ENCODE results near the gene DPYSL5. TPM values are rescaled to one million over a fixed set of nuclear protein-coding genes. Genes with fewer than 3 reads are reported as not detected.

Gene DPYSL5
- total and polyA plus RNA-seq, 2 of the 13 experiments (the other 11 are each of a cell fraction or from before 2014, with no cell fraction given), result 0.15 TPM; not detected in 1

DNA sequence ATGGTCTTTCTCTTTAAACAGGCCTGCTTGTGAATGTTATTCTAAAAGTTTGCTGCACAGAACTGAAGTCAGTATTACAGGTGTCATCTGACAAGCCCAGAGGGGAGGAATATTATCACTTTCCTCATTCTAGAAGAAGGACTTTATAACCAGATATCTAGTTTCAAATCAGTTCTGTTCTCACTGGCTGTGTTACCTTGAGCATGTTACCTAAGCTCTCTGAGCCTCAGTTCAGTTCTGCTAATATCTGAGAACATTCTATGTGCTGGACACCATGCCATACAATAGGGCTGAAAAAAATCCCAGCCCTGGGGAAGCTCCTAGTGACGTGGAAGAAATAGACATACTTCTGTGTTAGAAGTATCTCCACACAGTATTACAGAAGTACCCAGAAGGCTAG, 150.4 kb downstream of the DPYSL5 start (continued):
- TF ChIP-seq, protein P1, sequence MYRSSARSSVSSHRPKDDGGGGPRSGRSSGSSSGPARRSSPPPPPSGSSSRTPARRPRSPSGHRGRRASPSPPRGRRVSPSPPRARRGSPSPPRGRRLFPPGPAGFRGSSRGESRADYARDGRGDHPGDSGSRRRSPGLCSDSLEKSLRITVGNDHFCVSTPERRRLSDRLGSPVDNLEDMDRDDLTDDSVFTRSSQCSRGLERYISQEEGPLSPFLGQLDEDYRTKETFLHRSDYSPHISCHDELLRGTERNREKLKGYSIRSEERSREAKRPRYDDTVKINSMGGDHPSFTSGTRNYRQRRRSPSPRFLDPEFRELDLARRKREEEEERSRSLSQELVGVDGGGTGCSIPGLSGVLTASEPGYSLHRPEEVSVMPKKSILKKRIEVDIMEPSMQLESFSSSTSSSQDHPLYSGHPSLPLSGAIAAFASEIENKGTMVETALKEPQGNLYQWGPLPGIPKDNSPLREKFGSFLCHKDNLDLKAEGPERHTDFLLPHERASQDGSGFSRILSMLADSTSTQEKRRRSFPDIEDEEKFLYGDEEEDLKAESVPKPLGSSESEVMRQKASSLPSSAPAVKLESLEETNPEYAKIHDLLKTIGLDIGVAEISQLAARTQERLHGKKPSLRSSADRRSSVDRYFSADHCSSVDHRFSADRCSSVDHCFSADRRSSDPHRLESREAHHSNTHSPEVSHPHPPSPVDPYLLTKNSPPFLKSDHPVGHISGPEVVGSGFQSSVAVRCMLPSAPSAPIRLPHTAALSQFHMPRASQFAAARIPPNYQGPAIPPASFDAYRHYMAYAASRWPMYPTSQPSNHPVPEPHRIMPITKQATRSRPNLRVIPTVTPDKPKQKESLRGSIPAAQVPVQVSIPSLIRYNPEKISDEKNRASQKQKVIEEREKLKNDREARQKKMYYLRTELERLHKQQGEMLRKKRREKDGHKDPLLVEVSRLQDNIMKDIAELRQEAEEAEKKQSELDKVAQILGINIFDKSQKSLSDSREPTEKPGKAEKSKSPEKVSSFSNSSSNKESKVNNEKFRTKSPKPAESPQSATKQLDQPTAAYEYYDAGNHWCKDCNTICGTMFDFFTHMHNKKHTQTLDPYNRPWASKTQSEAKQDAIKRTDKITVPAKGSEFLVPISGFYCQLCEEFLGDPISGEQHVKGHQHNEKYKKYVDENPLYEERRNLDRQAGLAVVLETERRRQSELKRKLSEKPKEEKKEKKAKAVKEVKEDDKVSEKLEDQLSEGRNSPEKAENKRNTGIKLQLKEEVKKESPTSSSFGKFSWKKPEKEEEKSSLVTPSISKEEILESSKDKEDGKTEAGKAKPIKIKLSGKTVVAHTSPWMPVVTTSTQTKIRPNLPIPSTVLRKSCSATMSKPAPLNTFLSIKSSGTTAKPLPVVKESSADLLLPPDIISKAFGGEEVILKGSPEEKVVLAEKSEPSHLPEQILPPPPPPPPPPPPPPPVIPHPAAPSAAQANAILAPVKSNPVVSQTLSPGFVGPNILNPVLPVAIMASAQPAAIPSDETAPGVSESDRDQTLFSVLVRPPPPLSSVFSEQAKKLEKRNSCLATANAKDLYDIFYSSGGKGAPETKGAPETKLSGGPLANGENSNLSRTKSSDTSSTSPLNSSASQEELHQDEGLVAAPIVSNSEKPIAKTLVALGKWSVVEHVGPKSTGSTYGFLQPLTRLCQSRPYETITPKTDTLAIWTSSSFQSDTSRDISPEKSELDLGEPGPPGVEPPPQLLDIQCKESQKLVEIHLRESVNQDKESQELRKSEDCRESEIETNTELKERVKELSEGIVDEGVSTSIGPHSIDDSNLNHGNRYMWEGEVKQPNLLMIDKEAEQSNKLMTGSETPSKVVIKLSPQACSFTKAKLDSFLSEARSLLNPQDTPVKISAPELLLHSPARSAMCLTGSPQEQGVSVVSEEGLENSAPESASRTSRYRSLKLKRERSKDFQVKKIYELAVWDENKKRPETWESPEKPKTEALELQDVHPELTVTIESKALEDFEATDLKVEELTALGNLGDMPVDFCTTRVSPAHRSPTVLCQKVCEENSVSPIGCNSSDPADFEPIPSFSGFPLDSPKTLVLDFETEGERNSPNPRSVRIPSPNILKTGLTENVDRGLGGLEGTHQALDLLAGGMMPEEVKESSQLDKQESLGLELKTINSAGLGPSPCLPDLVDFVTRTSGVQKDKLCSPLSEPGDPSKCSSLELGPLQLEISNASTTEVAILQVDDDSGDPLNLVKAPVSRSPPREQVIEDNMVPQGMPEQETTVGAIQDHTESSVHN (CRISPR knock-in tag; IDR thresholded peaks at IDR 0.05), result no peak
- TF ChIP-seq BORCS8-MEF2B (CRISPR knock-in tag; IDR thresholded peaks at IDR 0.05), result no peak
- no peak for TF ChIP-seq NFIB (CRISPR knock-in tag; IDR thresholded peaks at IDR 0.05; ENCODE audit: borderline replicate concordance)
- no peak for TF ChIP-seq ZFP36L2 (CRISPR knock-in tag; IDR thresholded peaks at IDR 0.05)
- no peak for TF ChIP-seq ZSCAN25 (CRISPR knock-in tag; IDR thresholded peaks at IDR 0.05)

Other genes with a start within 250 kb of the DPYSL5 start
- gene CIB4, start 206.8 kb upstream of the DPYSL5 start, total RNA-seq (2016; rRNA removed; fragmentation: Illumina TruSeq; extraction: Trizol), result not detected in 2 replicates
- not detected in 2 replicates for gene CIB4, start 206.8 kb upstream of the DPYSL5 start, polyA plus RNA-seq (2011; rRNA removed)
- gene KCNK3, start 155.4 kb upstream of the DPYSL5 start, total RNA-seq (2016; rRNA removed; fragmentation: Illumina TruSeq; extraction: Trizol), result not detected in 2 replicates
- gene KCNK3, start 155.4 kb upstream of the DPYSL5 start, polyA plus RNA-seq (2011; rRNA removed), result 0.03 TPM in 1 of 2 replicates, not detected in the other
- 11.8 and 21.2 TPM in 2 replicates for gene SLC35F6, start 83.8 kb upstream of the DPYSL5 start, total RNA-seq (2016; rRNA removed; fragmentation: Illumina TruSeq; extraction: Trizol)
- gene SLC35F6, start 83.8 kb upstream of the DPYSL5 start, polyA plus RNA-seq (2011; rRNA removed), result 15.2 and 19.2 TPM in 2 replicates
- gene CENPA, start 62.1 kb upstream of the DPYSL5 start, total RNA-seq (2016; rRNA removed; fragmentation: Illumina TruSeq; extraction: Trizol), result 38.5 and 45.8 TPM in 2 replicates
- 19.6 and 28.5 TPM in 2 replicates for gene CENPA, start 62.1 kb upstream of the DPYSL5 start, polyA plus RNA-seq (2011; rRNA removed)
- gene MAPRE3, start 122.5 kb downstream of the DPYSL5 start, total RNA-seq (2016; rRNA removed; fragmentation: Illumina TruSeq; extraction: Trizol), result 0.20 and 0.31 TPM in 2 replicates
- gene MAPRE3, start 122.5 kb downstream of the DPYSL5 start, polyA plus RNA-seq (2011; rRNA removed), result 0.73 and 0.91 TPM in 2 replicates
- 28.0 and 58.3 TPM in 2 replicates for gene TMEM214, start 184.8 kb downstream of the DPYSL5 start, total RNA-seq (2016; rRNA removed; fragmentation: Illumina TruSeq; extraction: Trizol)
- 132 and 137 TPM in 2 replicates for gene TMEM214, start 184.8 kb downstream of the DPYSL5 start, polyA plus RNA-seq (2011; rRNA removed)
- 48.6 and 55.9 TPM in 2 replicates for gene AGBL5, start 203.5 kb downstream of the DPYSL5 start, total RNA-seq (2016; rRNA removed; fragmentation: Illumina TruSeq; extraction: Trizol)
- 63.6 and 73.3 TPM in 2 replicates for gene AGBL5, start 203.5 kb downstream of the DPYSL5 start, polyA plus RNA-seq (2011; rRNA removed)
- gene OST4, start 223.5 kb downstream of the DPYSL5 start, total RNA-seq (2016; rRNA removed; fragmentation: Illumina TruSeq; extraction: Trizol), result 498 and 508 TPM in 2 replicates
- 491 and 584 TPM in 2 replicates for gene OST4, start 223.5 kb downstream of the DPYSL5 start, polyA plus RNA-seq (2011; rRNA removed)
- gene EMILIN1, start 230.5 kb downstream of the DPYSL5 start, total RNA-seq (2016; rRNA removed; fragmentation: Illumina TruSeq; extraction: Trizol), result 4.0 and 9.7 TPM in 2 replicates
- 8.1 and 13.1 TPM in 2 replicates for gene EMILIN1, start 230.5 kb downstream of the DPYSL5 start, polyA plus RNA-seq (2011; rRNA removed)
- gene KHK, start 238.6 kb downstream of the DPYSL5 start, total RNA-seq (2016; rRNA removed; fragmentation: Illumina TruSeq; extraction: Trizol), result 29.9 and 40.9 TPM in 2 replicates
- 99.2 and 139 TPM in 2 replicates for gene KHK, start 238.6 kb downstream of the DPYSL5 start, polyA plus RNA-seq (2011; rRNA removed)

Data from HepG2 (cell line).